Neuronal stem cell (in vitro differentiated cells): ENCODE data around the gene SORT1.
A peak's percentile ranks its signal among the peaks of the same experiment; 100 is the strongest.

Experiments
- DNase-seq: peaks from one replicate; pipeline ENCODE4 v3.0.0-alpha.2; 2013; ENCODE audit warnings: low spot score
- H2AFZ ChIP-seq: one replicate; pipeline ENCODE4 v1.6.1; 2013; ENCODE audit warnings: mild to moderate bottlenecking, low read length, inconsistent platforms
- H2AK5ac ChIP-seq: 2 replicates; pipeline ENCODE4 v1.6.1; 2013; ENCODE audit warnings: low read depth, mild to moderate bottlenecking, inconsistent platforms, low read length, moderate library complexity, mixed read lengths
- H2BK120ac ChIP-seq: 2 replicates; pipeline ENCODE4 v1.6.1; 2013; ENCODE audit warnings: low read depth, mild to moderate bottlenecking, inconsistent platforms, low read length, moderate library complexity, mixed read lengths
- H2BK12ac ChIP-seq: one replicate; pipeline ENCODE4 v1.6.1; 2013; ENCODE audit warnings: low read length, inconsistent platforms
- H2BK15ac ChIP-seq: 2 replicates; pipeline ENCODE4 v1.6.1; 2013; ENCODE audit warnings: mild to moderate bottlenecking, low read length, inconsistent platforms, mixed read lengths
- H2BK5ac ChIP-seq: one replicate; pipeline ENCODE4 v1.6.1; 2013; ENCODE audit warnings: inconsistent platforms, mild to moderate bottlenecking, low read length, moderate library complexity
- H3K14ac ChIP-seq: one replicate; pipeline ENCODE4 v1.6.1; 2013; ENCODE audit warnings: low read length, inconsistent platforms
- H3K18ac ChIP-seq: 2 replicates; pipeline ENCODE4 v1.6.1; 2013; ENCODE audit warnings: low read length, inconsistent platforms
- H3K23ac ChIP-seq: 2 replicates; pipeline ENCODE4 v1.6.1; 2013; ENCODE audit warnings: low read depth, mild to moderate bottlenecking, mixed read lengths, low read length, inconsistent platforms; ENCODE audit not compliant: poor library complexity
- H3K27ac ChIP-seq: replicated peaks from 3 replicates; pipeline ENCODE4 v1.5.1; 2013; ENCODE audit warnings: low read length, inconsistent platforms
- H3K27me3 ChIP-seq, 3 experiments: 2 replicates each; pipeline ENCODE4 v1.6.1; 2013; ENCODE audit warnings: low read length in 3 of 3, mild to moderate bottlenecking in 2 of 3, inconsistent platforms in 1 of 3, low read depth in 1 of 3, mixed read lengths in 1 of 3, moderate library complexity in 1 of 3; ENCODE audit not compliant: control insufficient read depth in 3 of 3, insufficient read depth in 3 of 3
- H3K36me3 ChIP-seq, 2 donors: replicated peaks in 1 of 2; 2 replicates each; pipeline ENCODE4 v1.6.1; 2013; ENCODE audit warnings: low read length in 2 of 2; ENCODE audit not compliant: control insufficient read depth in 2 of 2, insufficient read depth in 2 of 2
- H3K4ac ChIP-seq: 2 replicates; pipeline ENCODE4 v1.6.1; 2013; ENCODE audit warnings: inconsistent platforms, mild to moderate bottlenecking, low read length, moderate library complexity
- H3K4me1 ChIP-seq, 2 donors: 1 replicate in 1 of 2; 2 replicates in 1 of 2; pipeline ENCODE4 v1.6.1; 2013; ENCODE audit warnings: low read length in 2 of 2, low read depth in 1 of 2; ENCODE audit not compliant: control insufficient read depth in 2 of 2, insufficient read depth in 1 of 2
- H3K4me2 ChIP-seq: one replicate; pipeline ENCODE4 v1.6.1; 2013; ENCODE audit warnings: mild to moderate bottlenecking, low read length, inconsistent platforms; ENCODE audit not compliant: insufficient read depth, poor library complexity, severe bottlenecking
- H3K4me3 ChIP-seq, 2 donors: 2 replicates each; pipeline ENCODE4 v1.5.1; 2013; ENCODE audit warnings: low read length in 2 of 2, mild to moderate bottlenecking in 2 of 2, inconsistent platforms in 1 of 2, moderate library complexity in 1 of 2
- H3K79me1 ChIP-seq: one replicate; pipeline ENCODE4 v1.6.1; 2013; ENCODE audit warnings: low read depth, mild to moderate bottlenecking, inconsistent platforms, low read length, moderate library complexity
- H3K9ac ChIP-seq: one replicate; pipeline ENCODE4 v1.6.1; 2013; ENCODE audit warnings: mild to moderate bottlenecking, low read depth, low read length, inconsistent platforms; ENCODE audit not compliant: poor library complexity
- H3K9me3 ChIP-seq, 2 donors: replicated peaks in 1 of 2; 2 replicates each; pipeline versions ENCODE3 to v1.6.1; 2013; ENCODE audit warnings: low read length in 2 of 2, mild to moderate bottlenecking in 2 of 2, inconsistent platforms in 1 of 2, low read depth in 1 of 2, mixed read lengths in 1 of 2, moderate library complexity in 1 of 2; ENCODE audit not compliant: control insufficient read depth in 2 of 2, insufficient read depth in 1 of 2
- H4K8ac ChIP-seq: one replicate; pipeline ENCODE4 v1.6.1; 2013; ENCODE audit warnings: low read depth, mild to moderate bottlenecking, inconsistent platforms, low read length, moderate library complexity
- H4K91ac ChIP-seq: one replicate; pipeline ENCODE4 v1.6.1; 2013; ENCODE audit warnings: low read length, low read depth, mild to moderate bottlenecking, inconsistent platforms; ENCODE audit not compliant: poor library complexity
- WGBS, 2 donors: extraction: QIAGEN DNeasy Blood & Tissue Kit; methylation state at CpG; one replicate each; pipeline ENCODE4 v1.1.7; 2013; ENCODE audit warnings: missing lambda C conversion rate in 2 of 2, mixed read lengths in 1 of 2; ENCODE audit not compliant: insufficient read length in 2 of 2, insufficient replicate concordance in 1 of 2; ENCODE audit errors: extremely low coverage in 2 of 2; 5-methylcytosine and 5-hydroxymethylcytosine counted together

Gene SORT1

GRCh38 chr1:109383854-109384253 is 13.9 kb downstream of the SORT1 start:
- Histone ChIP-seq H3K4me1 (peaks cover 0 to 8% of the 10 kb centered on the region in 2 donors), H2AK5ac (no peak overlapping the region), H3K18ac (no peak overlapping the region), H3K36me3 (no peaks in the 10 kb centered on the region), H3K27me3 (no peaks in the 10 kb centered on the region), H4K8ac (no peak overlapping the region), H2BK5ac (no peak overlapping the region), H2BK12ac (no peak overlapping the region), H3K14ac (no peak overlapping the region), H3K4me2 (no peak overlapping the region), H3K27ac (peak overlapping the region; percentile 79), H3K79me1 (no peaks in the 10 kb centered on the region), H2BK15ac (no peak overlapping the region), H3K4me3 (no peak overlapping the region), H3K9ac (no peak overlapping the region), H3K4ac (no peak overlapping the region), H3K9me3 (peaks cover 2 to 4% of the 10 kb centered on the region in 2 donors), H3K23ac (no peak overlapping the region), H4K91ac (no peak overlapping the region), H2BK120ac (no peak overlapping the region), H2AFZ (no peak overlapping the region)
- DNase-seq = no peak
- WGBS, 2 donors = no CpG with 5 or more reads among the region's 7 CpGs

GRCh38 chr1:109383087-109383779 is 14.5 kb downstream of the SORT1 start:
- Histone ChIP-seq H3K27ac (peak overlapping the region; percentile 79), H2BK120ac (no peak overlapping the region), H3K9ac (no peak overlapping the region), H3K4me3 (no peak overlapping the region), H2BK5ac (no peak overlapping the region), H3K18ac (no peak overlapping the region), H3K4ac (no peak overlapping the region), H3K23ac (no peak overlapping the region), H2BK15ac (no peak overlapping the region), H4K91ac (no peak overlapping the region), H3K79me1 (no peaks in the 10 kb centered on the region), H3K4me2 (no peak overlapping the region), H3K14ac (no peak overlapping the region), H2AFZ (no peak overlapping the region), H4K8ac (no peak overlapping the region), H2AK5ac (no peak overlapping the region), H3K27me3 (no peaks in the 10 kb centered on the region), H2BK12ac (no peak overlapping the region), H3K36me3 (no peaks in the 10 kb centered on the region), H3K4me1 (peaks cover 0 to 8% of the 10 kb centered on the region in 2 donors), H3K9me3 (peaks cover 2 to 4% of the 10 kb centered on the region in 2 donors)
- no CpG with 5 or more reads among the region's 2 CpGs for WGBS, 2 donors
- DNase-seq = no peak

DNA sequence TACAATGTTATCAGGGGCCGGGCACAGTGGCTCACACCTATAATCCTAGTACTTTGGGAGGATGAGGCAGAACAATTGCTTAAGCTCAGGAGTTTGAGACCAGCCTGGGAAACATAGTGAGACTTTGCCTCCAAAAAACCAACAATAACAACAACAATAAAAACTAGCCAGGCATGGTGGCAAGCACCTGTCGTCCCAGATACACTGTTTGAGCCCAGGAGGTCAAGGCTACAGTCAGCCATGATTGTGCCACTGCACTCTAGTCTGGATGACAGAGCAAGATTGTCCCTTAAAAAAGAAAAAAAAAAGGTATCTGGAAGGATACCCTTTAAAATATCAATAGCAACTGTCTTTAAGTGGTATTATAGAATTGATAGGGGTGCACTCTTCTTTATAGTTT is 16.1 kb downstream of the SORT1 start:
- Histone ChIP-seq H3K4ac (no peak overlapping the region), H3K79me1 (no peaks in the 10 kb centered on the region), H3K36me3 (no peaks in the 10 kb centered on the region), H3K4me1 (peaks cover 0 to 8% of the 10 kb centered on the region in 2 donors), H3K14ac (no peak overlapping the region), H3K23ac (no peak overlapping the region), H4K91ac (no peak overlapping the region), H4K8ac (no peak overlapping the region), H3K4me2 (no peak overlapping the region), H3K18ac (no peak overlapping the region), H2BK12ac (no peak overlapping the region), H3K4me3 (no peak overlapping the region), H3K9me3 (peaks cover 2 to 4% of the 10 kb centered on the region in 2 donors), H2AK5ac (no peak overlapping the region), H2AFZ (no peak overlapping the region), H2BK120ac (no peak overlapping the region), H2BK5ac (no peak overlapping the region), H3K27ac (no peak overlapping the region), H2BK15ac (no peak overlapping the region), H3K9ac (no peak overlapping the region), H3K27me3 (no peaks in the 10 kb centered on the region)
- DNase-seq = no peak
- no CpG with 5 or more reads among the region's 2 CpGs for WGBS, 2 donors

- no CpG with 5 or more reads among the region's 3 CpGs for WGBS, 2 donors
These were observed 17.8 kb downstream of the SORT1 start for GRCh38 chr1:109379907-109380306.

More at GRCh38 chr1:109379907-109380306, 17.8 kb downstream of the SORT1 start:
- H2BK5ac ChIP-seq = no peak overlapping the region
- no peak overlapping the region for H3K4ac ChIP-seq
- H3K9me3 ChIP-seq = peaks cover 2 to 4% of the 10 kb centered on the region in 2 donors
- H3K4me2 ChIP-seq = no peak overlapping the region
- H3K36me3 ChIP-seq = no peaks in the 10 kb centered on the region
- no peak overlapping the region for H2AK5ac ChIP-seq
- H3K9ac ChIP-seq = no peak overlapping the region
- no peak for DNase-seq
- no peak overlapping the region for H2BK120ac ChIP-seq
- no peak overlapping the region for H2BK12ac ChIP-seq
- no peak overlapping the region for H4K8ac ChIP-seq
- H3K27me3 ChIP-seq = no peaks in the 10 kb centered on the region
- H2BK15ac ChIP-seq = no peak overlapping the region
- no peak overlapping the region for H3K23ac ChIP-seq
- H3K18ac ChIP-seq = no peak overlapping the region
- H2AFZ ChIP-seq = no peak overlapping the region
- H3K27ac ChIP-seq = no peak overlapping the region
- no peak overlapping the region for H4K91ac ChIP-seq
- no peak overlapping the region for H3K14ac ChIP-seq
- no peaks in the 10 kb centered on the region for H3K79me1 ChIP-seq
- H3K4me1 ChIP-seq = peaks cover 0 to 8% of the 10 kb centered on the region in 2 donors
- no peak overlapping the region for H3K4me3 ChIP-seq
